PFSK-1 (cell line): ENCODE data around the gene TRAF1. TPM values are rescaled to one million over a fixed set of nuclear protein-coding genes. Genes with fewer than 3 reads are reported as not detected.

Source experiments
- FOXP2 ChIP-seq: optimal IDR thresholded peaks from 2 replicates; pipeline ENCODE3; 2011; ENCODE audit warnings: borderline replicate concordance, control low read depth, inconsistent platforms; ENCODE audit not compliant: insufficient read depth; ENCODE audit errors: extremely low read length, extremely low read depth
- POLR2AphosphoS5 ChIP-seq: IDR thresholded peaks from 2 replicates; pipeline ENCODE4 v1.6.1; 2012; ENCODE audit warnings: low read depth, mild to moderate bottlenecking, control low read depth, low read length, moderate library complexity
- REST ChIP-seq, 2 experiments: IDR thresholded peaks; 2 replicates each; pipeline versions ENCODE4 v1.6.1 to v1.8.0; 2011 to 2012; ENCODE audit warnings: low read depth in 2 of 2, low read length in 2 of 2, control low read depth in 1 of 2, inconsistent platforms in 1 of 2, mild to moderate bottlenecking in 1 of 2, moderate library complexity in 1 of 2; ENCODE audit not compliant: insufficient read depth in 1 of 2
- SIN3A ChIP-seq: IDR thresholded peaks from 2 replicates; pipeline ENCODE4 v1.6.1; 2012; ENCODE audit warnings: mild to moderate bottlenecking, low read length, moderate library complexity, borderline replicate concordance; ENCODE audit not compliant: insufficient read depth
- TAF1 ChIP-seq: IDR thresholded peaks from 2 replicates; pipeline ENCODE4 v1.6.1; 2012; ENCODE audit warnings: low read length, control low read depth, borderline replicate concordance; ENCODE audit not compliant: insufficient read depth
- polyA plus RNA-seq: library from polyadenylated mRNA; unstranded; fragments of >200 nt; gene quantifications from one replicate; pipeline ENCODE4 v1.2.1, GENCODE V29; 2012; ENCODE audit warnings: low read depth, missing spikeins; ENCODE audit not compliant: insufficient read length

TRAF1 gene
- polyA plus RNA-seq: 0.69 TPM

GRCh38 chr9:120926397-120926928, at the start of gene TRAF1:
TSS of gene TRAF1 (minus strand) at chr9:120926796. CDS start at chr9:120926075, 721 bp downstream.
- no peak for TF ChIP-seq TAF1
- no peak for TF ChIP-seq REST (IDR thresholded peaks at IDR 0.05; ENCODE audit: insufficient read depth in 1 of 2, low read depth in 2 of 2, low read length in 2 of 2)
- TF ChIP-seq SIN3A: no peak
- no peak for TF ChIP-seq POLR2AphosphoS5
- no peak for TF ChIP-seq FOXP2

GRCh38 chr9:120974921-120975320, 48.3 kb upstream of the TRAF1 start:
- TF ChIP-seq POLR2AphosphoS5 (no peak), REST (IDR thresholded peaks at IDR 0.05; ENCODE audit: insufficient read depth in 1 of 2, low read depth in 2 of 2, low read length in 2 of 2) (no peak), SIN3A (no peak), TAF1 (no peak), FOXP2 (no peak)

- TF ChIP-seq TAF1: no peak
- no peak for TF ChIP-seq FOXP2
- no peak for TF ChIP-seq POLR2AphosphoS5
- no peak for TF ChIP-seq REST (IDR thresholded peaks at IDR 0.05; ENCODE audit: insufficient read depth in 1 of 2, low read depth in 2 of 2, low read length in 2 of 2)
- TF ChIP-seq SIN3A: no peak
Measured at GRCh38 chr9:120974181-120974580, 47.6 kb upstream of the TRAF1 start.

- TF ChIP-seq POLR2AphosphoS5 (no peak), REST (IDR thresholded peaks at IDR 0.05; ENCODE audit: insufficient read depth in 1 of 2, low read depth in 2 of 2, low read length in 2 of 2) (no peak), SIN3A (no peak), FOXP2 (no peak)
Measured at GRCh38 chr9:120971938-120972337, 45.3 kb upstream of the TRAF1 start.

GRCh38 chr9:120970244-120970643, 43.6 kb upstream of the TRAF1 start:
- TF ChIP-seq POLR2AphosphoS5 (no peak), REST (IDR thresholded peaks at IDR 0.05; ENCODE audit: insufficient read depth in 1 of 2, low read depth in 2 of 2, low read length in 2 of 2) (no peak), TAF1 (no peak), SIN3A (no peak), FOXP2 (no peak)
